ENCODE data around the gene CBFA2T3.
"Not testable (repeated sequence)": the region's sequence is repeated elsewhere in the genome, so short reads cannot be mapped to it uniquely, and the experiment has no call there.

The CBFA2T3 gene

GRCh38 chr16:88896238-88897070, 80.6 kb downstream of the CBFA2T3 start:
- DNase-seq (ENCODE audit: insufficient read length, low spot score) (no peak), FAIRE-seq (no peak)

GRCh38 chr16:88895335-88895734, 81.7 kb downstream of the CBFA2T3 start:
- no peak for FAIRE-seq

GRCh38 chr16:88894681-88895300, 82.2 kb downstream of the CBFA2T3 start:
- no peak for FAIRE-seq

More at GRCh38 chr16:88895335-88895734, 81.7 kb downstream of the CBFA2T3 start:
- no peak for DNase-seq (ENCODE audit: insufficient read length, low spot score)

GRCh38 chr16:88894266-88894665, 82.7 kb downstream of the CBFA2T3 start:
- not testable (repeated sequence) for DNase-seq (ENCODE audit: insufficient read length, low spot score); FAIRE-seq

More at GRCh38 chr16:88894681-88895300, 82.2 kb downstream of the CBFA2T3 start:
- DNase-seq (ENCODE audit: insufficient read length, low spot score), result no peak

GRCh38 chr16:88893127-88893968, 83.7 kb downstream of the CBFA2T3 start:
- no peak for DNase-seq (ENCODE audit: insufficient read length, low spot score)
- FAIRE-seq, result no peak

- DNase-seq (ENCODE audit: insufficient read length, low spot score) (no peak), FAIRE-seq (no peak)
Observed at GRCh38 chr16:88892065-88892464, 84.9 kb downstream of the CBFA2T3 start.

- FAIRE-seq (no peak), DNase-seq (ENCODE audit: insufficient read length, low spot score) (no peak)
Observed at GRCh38 chr16:88891083-88891482, 85.9 kb downstream of the CBFA2T3 start.

- FAIRE-seq; DNase-seq (ENCODE audit: insufficient read length, low spot score): not testable (repeated sequence)
Observed at GRCh38 chr16:88889702-88890352, 87.2 kb downstream of the CBFA2T3 start.

- DNase-seq (ENCODE audit: insufficient read length, low spot score), result no peak
- FAIRE-seq, result no peak
Observed at GRCh38 chr16:88888461-88889387, 88.3 kb downstream of the CBFA2T3 start.

- no peak for DNase-seq (ENCODE audit: insufficient read length, low spot score)
Observed at GRCh38 chr16:88888057-88888456, 89.0 kb downstream of the CBFA2T3 start.

GRCh38 chr16:88886845-88887521, 90.0 kb downstream of the CBFA2T3 start:
- FAIRE-seq (no peak), DNase-seq (ENCODE audit: insufficient read length, low spot score) (no peak)

More at GRCh38 chr16:88888057-88888456, 89.0 kb downstream of the CBFA2T3 start:
- no peak for FAIRE-seq

GRCh38 chr16:88886420-88886844, 90.6 kb downstream of the CBFA2T3 start:
- FAIRE-seq, result no peak
- DNase-seq (ENCODE audit: insufficient read length, low spot score), result no peak

GRCh38 chr16:88885693-88886280, 91.2 kb downstream of the CBFA2T3 start:
- FAIRE-seq (no peak), DNase-seq (ENCODE audit: insufficient read length, low spot score) (no peak)

GRCh38 chr16:88884569-88885271, 92.3 kb downstream of the CBFA2T3 start:
- FAIRE-seq (no peak), DNase-seq (ENCODE audit: insufficient read length, low spot score) (no peak)

GRCh38 chr16:88883946-88884345, 93.1 kb downstream of the CBFA2T3 start:
- DNase-seq (ENCODE audit: insufficient read length, low spot score) (no peak), FAIRE-seq (no peak)

GRCh38 chr16:88883117-88883895, 93.7 kb downstream of the CBFA2T3 start:
- no peak for FAIRE-seq

More at GRCh38 chr16:88883117-88883895, 93.7 kb downstream of the CBFA2T3 start:
- DNase-seq (ENCODE audit: insufficient read length, low spot score), result no peak

Measured in HTR-8/SVneo (cell line).